GM18861 (cell line): ENCODE results near the gene MOBP.

ENCODE experiments used
- ATAC-seq: cut with Tn5 transposase; IDR thresholded peaks from one replicate; pipeline ENCODE4 v1.9.1; 2021; ENCODE audit not compliant: unreplicated experiment

The MOBP gene

GRCh38 chr3:39491733-39492350 lies 24.4 kb downstream of the MOBP start:
- no peak for ATAC-seq

GRCh38 chr3:39494781-39495180 lies 27.3 kb downstream of the MOBP start:
- ATAC-seq, result no peak

- ATAC-seq, result no peak
These were observed 30.3 kb downstream of the MOBP start for GRCh38 chr3:39497753-39498152.

GRCh38 chr3:39499651-39500273 lies 32.3 kb downstream of the MOBP start:
- ATAC-seq, result no peak

GRCh38 chr3:39501059-39501458 lies 33.6 kb downstream of the MOBP start:
- no peak for ATAC-seq

- no peak for ATAC-seq
These were observed 34.7 kb downstream of the MOBP start for GRCh38 chr3:39501968-39502837.

GRCh38 chr3:39502838-39503145 lies 35.3 kb downstream of the MOBP start:
- no peak for ATAC-seq

- ATAC-seq, result no peak
These were observed 38.6 kb downstream of the MOBP start for GRCh38 chr3:39505866-39506742.

GRCh38 chr3:39506863-39507262 lies 39.4 kb downstream of the MOBP start:
- ATAC-seq, result no peak

- ATAC-seq, result no peak
These were observed 46.4 kb downstream of the MOBP start for GRCh38 chr3:39513791-39514369.

GRCh38 chr3:39515681-39516441 lies 48.4 kb downstream of the MOBP start:
- ATAC-seq, result no peak

- ATAC-seq, result no peak
These were observed 51.6 kb downstream of the MOBP start for GRCh38 chr3:39519103-39519502.

GRCh38 chr3:39519554-39520288 lies 52.2 kb downstream of the MOBP start:
- ATAC-seq, result no peak

- no peak for ATAC-seq
These were observed 54.0 kb downstream of the MOBP start for GRCh38 chr3:39521456-39521855.

- no peak for ATAC-seq
These were observed 56.6 kb downstream of the MOBP start for GRCh38 chr3:39524107-39524506.

- no peak for ATAC-seq
These were observed 61.4 kb downstream of the MOBP start for GRCh38 chr3:39528844-39529243.

- no peak for ATAC-seq
These were observed 62.1 kb downstream of the MOBP start for GRCh38 chr3:39529577-39529976.

GRCh38 chr3:39531066-39531465 lies 63.6 kb downstream of the MOBP start:
- no peak for ATAC-seq

- ATAC-seq, result no peak
These were observed 64.2 kb downstream of the MOBP start for GRCh38 chr3:39531665-39532064.
